Smooth muscle cell of the brain vasculature (primary cell): ENCODE data around the gene ONECUT1.

Experiments used
- DNase-seq: peaks from one replicate; pipeline ENCODE4 v3.0.0-alpha.2; 2012; ENCODE audit warnings: low read depth, low spot score

The ONECUT1 gene

GRCh38 chr15:52797625-52798501 is 7.7 kb upstream of the ONECUT1 start:
- DNase-seq: no peak

GRCh38 chr15:52796753-52797520 is 6.8 kb upstream of the ONECUT1 start:
- no peak for DNase-seq

GRCh38 chr15:52796228-52796521 is 6.0 kb upstream of the ONECUT1 start:
- no peak for DNase-seq

- DNase-seq: no peak
These were observed 5.5 kb upstream of the ONECUT1 start for GRCh38 chr15:52795464-52796227.

GRCh38 chr15:52794665-52795463 is 4.7 kb upstream of the ONECUT1 start:
- no peak for DNase-seq

- DNase-seq: no peak
These were observed 1.6 kb upstream of the ONECUT1 start for GRCh38 chr15:52791776-52792175.

- no peak for DNase-seq
These were observed 1.0 kb upstream of the ONECUT1 start for GRCh38 chr15:52790941-52791751.

- no peak for DNase-seq
These were observed 451 bp downstream of the ONECUT1 start for GRCh38 chr15:52789601-52790168.

- DNase-seq: no peak
These were observed 1.0 kb downstream of the ONECUT1 start for GRCh38 chr15:52789008-52789600.

GRCh38 chr15:52788099-52788986 is 1.8 kb downstream of the ONECUT1 start:
- no peak for DNase-seq

GRCh38 chr15:52787549-52788098 is 2.5 kb downstream of the ONECUT1 start:
- DNase-seq: no peak

- DNase-seq: no peak
These were observed 3.0 kb downstream of the ONECUT1 start for GRCh38 chr15:52787123-52787503.

GRCh38 chr15:52786436-52787122 is 3.6 kb downstream of the ONECUT1 start:
- DNase-seq: no peak

- DNase-seq: no peak
These were observed 4.3 kb downstream of the ONECUT1 start for GRCh38 chr15:52785672-52786406.

GRCh38 chr15:52784799-52785671 is 5.1 kb downstream of the ONECUT1 start:
- DNase-seq: no peak
